C4-2B (cell line): ENCODE results near the gene GAPDH.
A peak's percentile ranks its signal among the peaks of the same experiment; 100 is the strongest.

Source experiments
- H3K27ac ChIP-seq: fragments of 450-650 bp; 2 replicates; pipeline ENCODE4 v1.5.1; 2017
- CTCF ChIP-seq: fragments of 450-650 bp; conservative IDR thresholded peaks from 2 replicates; pipeline ENCODE4 v1.5.1; 2017; ENCODE audit warnings: mild to moderate bottlenecking
- ZFX ChIP-seq: fragments of 450-650 bp; IDR thresholded peaks from 2 replicates; pipeline ENCODE4 v1.6.1; 2017

The GAPDH gene

GRCh38 chr12:6535960-6536847 lies 1.9 kb downstream of the GAPDH start:
- H3K27ac ChIP-seq: peak overlapping the region; percentile 97
- TF ChIP-seq CTCF: no peak
- TF ChIP-seq ZFX: no peak

- TF ChIP-seq ZFX (no peak), CTCF (no peak)
- peak overlapping the region; percentile 13 for H3K27ac ChIP-seq
Measured at GRCh38 chr12:6536894-6537579, 2.7 kb downstream of the GAPDH start.

- peak overlapping the region; percentile 13 for H3K27ac ChIP-seq
- TF ChIP-seq CTCF: peak; percentile 95
Measured at GRCh38 chr12:6537580-6538419, 3.5 kb downstream of the GAPDH start.

- H3K27ac ChIP-seq: peak overlapping the region; percentile 13; the same call in 1 of the 2 replicates
- TF ChIP-seq ZFX (no peak), CTCF (no peak)
Measured at GRCh38 chr12:6538420-6539313, 4.3 kb downstream of the GAPDH start.

GRCh38 chr12:6539314-6539682 lies 5.0 kb downstream of the GAPDH start:
- TF ChIP-seq CTCF (no peak), ZFX (no peak)
- no peak overlapping the region for H3K27ac ChIP-seq

- no peak for TF ChIP-seq ZFX
- TF ChIP-seq CTCF: no peak
- H3K27ac ChIP-seq: no peak overlapping the region
Measured at GRCh38 chr12:6539707-6540134, 5.4 kb downstream of the GAPDH start.
